GM23338 (cell line): ENCODE data around the gene RHO. TPM values are rescaled to one million over a fixed set of nuclear protein-coding genes. Genes with fewer than 3 reads are reported as not detected.

Source experiments
- ATAC-seq: fragments of 200-7000 bp; cut with Tn5 transposase; 3 replicates; pipeline ENCODE4 v1.9.1; 2020
- DNase-seq: peaks from one replicate; pipeline ENCODE4 v3.0.0-alpha.2; 2015; ENCODE audit warnings: low spot score
- H2AFZ ChIP-seq: fragments of 200-600 bp; sonication (generic); 2 replicates; pipeline ENCODE4 v1.8.0; 2016; ENCODE audit warnings: antibody characterized with exemption, mild to moderate bottlenecking, moderate library complexity
- H3F3A ChIP-seq: fragments of 200-600 bp; sonication (generic); replicated peaks from 2 replicates; pipeline ENCODE4 v1.8.0; 2017; ENCODE audit warnings: antibody characterized with exemption, mixed run types, low read depth
- H3K27ac ChIP-seq: fragments of 200-600 bp; sonication (generic); 2 replicates; pipeline ENCODE4 v1.6.1; 2016; ENCODE audit warnings: low read depth
- H3K27me3 ChIP-seq: fragments of 200-600 bp; sonication (generic); 2 replicates; pipeline ENCODE4 v1.8.0; 2016; ENCODE audit warnings: mild to moderate bottlenecking, mixed run types, moderate library complexity; ENCODE audit not compliant: insufficient read depth
- H3K36me3 ChIP-seq: fragments of 200-600 bp; sonication (generic); 2 replicates; pipeline ENCODE4 v1.8.0; 2016; ENCODE audit warnings: mild to moderate bottlenecking; ENCODE audit not compliant: insufficient read depth
- H3K4me1 ChIP-seq: fragments of 200-600 bp; sonication (generic); 2 replicates; pipeline ENCODE4 v1.8.0; 2016; ENCODE audit warnings: mild to moderate bottlenecking, moderate library complexity; ENCODE audit not compliant: insufficient read depth
- H3K4me2 ChIP-seq: fragments of 200-600 bp; sonication (generic); 2 replicates; pipeline ENCODE4 v1.7.1; 2017; ENCODE audit warnings: mixed run types
- H3K4me3 ChIP-seq: fragments of 200-600 bp; sonication (generic); 2 replicates; pipeline ENCODE4 v1.6.1; 2016; ENCODE audit warnings: mixed run types
- H3K79me2 ChIP-seq: fragments of 200-600 bp; sonication (generic); replicated peaks from 2 replicates; pipeline ENCODE4 v1.8.0; 2017; ENCODE audit warnings: mild to moderate bottlenecking; ENCODE audit not compliant: insufficient read depth
- H3K9me2 ChIP-seq: fragments of 200-600 bp; sonication (generic); 2 replicates; pipeline ENCODE4 v1.8.0; 2017; ENCODE audit not compliant: insufficient read depth
- H4K20me1 ChIP-seq: fragments of 200-600 bp; sonication (generic); replicated peaks from 2 replicates; pipeline ENCODE4 v1.8.0; 2017; ENCODE audit warnings: mild to moderate bottlenecking; ENCODE audit not compliant: insufficient read depth
- H3K27ac Mint-ChIP-seq: 2 replicates; pipeline ENCODE4 v1.8.0; 2020; ENCODE audit warnings: inconsistent platforms, mild to moderate bottlenecking, moderate library complexity, mixed read lengths
- H3K27me3 Mint-ChIP-seq: 3 replicates; pipeline ENCODE4 v1.8.0; 2022; ENCODE audit warnings: low read depth, mild to moderate bottlenecking, moderate library complexity, mixed read lengths, inconsistent platforms; ENCODE audit not compliant: insufficient read depth, poor library complexity
- H3K36me3 Mint-ChIP-seq: 3 replicates; pipeline ENCODE4 v1.8.0; 2021; ENCODE audit warnings: low read depth, mild to moderate bottlenecking, inconsistent platforms, moderate library complexity, mixed read lengths
- H3K4me1 Mint-ChIP-seq: 3 replicates; pipeline ENCODE4 v1.8.0; 2020; ENCODE audit warnings: mild to moderate bottlenecking, inconsistent platforms, mixed read lengths
- H3K4me3 Mint-ChIP-seq: 3 replicates; pipeline ENCODE4 v1.8.0; 2021; ENCODE audit warnings: moderate library complexity, mild to moderate bottlenecking, inconsistent platforms, mixed read lengths
- H3K9me3 Mint-ChIP-seq: 3 replicates; pipeline ENCODE4 v1.8.0; 2020; ENCODE audit warnings: moderate library complexity, mild to moderate bottlenecking, inconsistent platforms, mixed read lengths
- CREB1 ChIP-seq: fragments of 250-450 bp; sonication (Bioruptor Pico); IDR thresholded peaks from 2 replicates; pipeline ENCODE4 v1.5.0; 2020; ENCODE audit warnings: low read depth, mild to moderate bottlenecking, moderate library complexity
- CTCF ChIP-seq, 2 experiments: fragments of 200-600 bp in 1 of 2; sonication (generic) in 1 of 2; conservative IDR thresholded peaks; 2 replicates each; pipeline versions ENCODE4 v1.5.1 to v1.6.1; 2016 to 2017; ENCODE audit warnings: antibody characterized with exemption in 2 of 2, low read depth in 2 of 2, mild to moderate bottlenecking in 2 of 2, moderate library complexity in 1 of 2
- ETS1 ChIP-seq: IDR thresholded peaks from 2 replicates; pipeline ENCODE4 v1.6.1; 2016; ENCODE audit warnings: antibody characterized with exemption
- EZH2 ChIP-seq: fragments of 200-600 bp; sonication (generic); IDR thresholded peaks from one replicate; pipeline ENCODE4 v1.8.0; 2017; ENCODE audit warnings: antibody characterized with exemption, mild to moderate bottlenecking, low read depth; ENCODE audit not compliant: unreplicated experiment
- EZH2phosphoT487 ChIP-seq: fragments of 200-600 bp; sonication (generic); IDR thresholded peaks from one replicate; pipeline ENCODE4 v1.8.1; 2018; ENCODE audit warnings: antibody characterized with exemption; ENCODE audit not compliant: unreplicated experiment
- JUNB ChIP-seq: IDR thresholded peaks from one replicate; pipeline ENCODE4 v1.6.1; 2016; ENCODE audit warnings: antibody characterized with exemption; ENCODE audit not compliant: unreplicated experiment
- NANOG ChIP-seq: IDR thresholded peaks from 2 replicates; pipeline ENCODE4 v1.6.1; 2016; ENCODE audit warnings: antibody characterized with exemption, borderline replicate concordance
- POLR2AphosphoS5 ChIP-seq: IDR thresholded peaks from 2 replicates; pipeline ENCODE4 v1.6.1; 2016; ENCODE audit warnings: antibody characterized with exemption, low read depth
- STAT1 ChIP-seq: IDR thresholded peaks from one replicate; pipeline ENCODE4 v1.6.1; 2016; ENCODE audit warnings: antibody characterized with exemption; ENCODE audit not compliant: unreplicated experiment
- ZNF114 ChIP-seq: fragments of 250-450 bp; sonication (Bioruptor Pico); IDR thresholded peaks from 2 replicates; pipeline ENCODE4 v1.5.0; 2020; ENCODE audit warnings: mild to moderate bottlenecking, moderate library complexity
- ZNF331 ChIP-seq: fragments of 250-450 bp; sonication (Bioruptor Pico); IDR thresholded peaks from 2 replicates; pipeline ENCODE4 v1.5.0; 2020; ENCODE audit warnings: low read depth, mild to moderate bottlenecking, moderate library complexity
- polyA plus RNA-seq: library from polyadenylated mRNA; unstranded; fragments of >200 nt; fragmentation: Nextera tagmentation; extraction: Ambion mirVana; gene quantifications from 2 replicates; pipeline ENCODE4 v1.2.1, GENCODE V29; 2016
- total RNA-seq: library from RNA; depleted of rRNA; stranded (reverse); fragments of >200 nt; shearing (Covaris generic); gene quantifications from 2 replicates; pipeline ENCODE4 v1.2.3, GENCODE V29; 2014

The RHO gene
- total and polyA plus RNA-seq, 2 experiments from 2014 or later, result not detected

- no peak overlapping the region for H3K27ac Mint-ChIP-seq
- no peak overlapping the region for H3K4me2 ChIP-seq
- ATAC-seq (no peak), DNase-seq (no peak)
- no peak overlapping the region for H3K4me3 Mint-ChIP-seq
- H3K27me3 ChIP-seq, result no peaks in the 10 kb centered on the region
- no peaks in the 10 kb centered on the region for H3F3A ChIP-seq
- no peak overlapping the region for H3K27ac ChIP-seq
- H3K4me1 ChIP-seq, result no peaks in the 10 kb centered on the region
- H2AFZ ChIP-seq, result no peak overlapping the region
- H3K36me3 Mint-ChIP-seq, result peaks cover 15% of the 10 kb centered on the region
- no peak overlapping the region for H3K4me3 ChIP-seq
- TF ChIP-seq JUNB, result no peak
- no peak for TF ChIP-seq POLR2AphosphoS5
- TF ChIP-seq EZH2phosphoT487, result no peak
- TF ChIP-seq STAT1, result no peak
- TF ChIP-seq NANOG, result no peak
- no peak for TF ChIP-seq ZNF331
- TF ChIP-seq ZNF114 (CRISPR knock-in tag), result no peak
- TF ChIP-seq EZH2, result no peak
- TF ChIP-seq CTCF (conservative IDR thresholded peaks at IDR 0.05; ENCODE audit: low read depth in 2 of 2), result no peak
- no peak for TF ChIP-seq CREB1
- no peak for TF ChIP-seq ETS1
- no peaks in the 10 kb centered on the region for H4K20me1 ChIP-seq
- H3K9me3 Mint-ChIP-seq, result no peaks in the 10 kb centered on the region; the same call in 2 of the 3 replicates
- peaks cover 11% of the 10 kb centered on the region for H3K27me3 Mint-ChIP-seq
- no peaks in the 10 kb centered on the region for H3K9me2 ChIP-seq
- H3K4me1 Mint-ChIP-seq, result peaks cover 9% of the 10 kb centered on the region
- no peaks in the 10 kb centered on the region for H3K36me3 ChIP-seq
- H3K79me2 ChIP-seq, result no peaks in the 10 kb centered on the region
Observed at GRCh38 chr3:129517516-129517915, 10.9 kb upstream of the RHO start.

GRCh38 chr3:129518038-129518561 is 10.3 kb upstream of the RHO start:
- H4K20me1 ChIP-seq, result no peaks in the 10 kb centered on the region
- no peaks in the 10 kb centered on the region for H3K4me1 ChIP-seq
- no peak overlapping the region for H3K4me2 ChIP-seq
- no peak overlapping the region for H2AFZ ChIP-seq
- H3K4me3 ChIP-seq, result no peak overlapping the region
- no peak overlapping the region for H3K4me3 Mint-ChIP-seq
- ATAC-seq (no peak), DNase-seq (no peak)
- no peak for TF ChIP-seq STAT1
- H3K36me3 Mint-ChIP-seq, result peaks cover 15% of the 10 kb centered on the region
- H3K36me3 ChIP-seq, result no peaks in the 10 kb centered on the region
- no peaks in the 10 kb centered on the region for H3K79me2 ChIP-seq
- H3K27ac ChIP-seq, result no peak overlapping the region
- no peaks in the 10 kb centered on the region for H3K27me3 ChIP-seq
- H3K9me3 Mint-ChIP-seq, result no peaks in the 10 kb centered on the region; the same call in 2 of the 3 replicates
- H3K9me2 ChIP-seq, result no peaks in the 10 kb centered on the region
- H3F3A ChIP-seq, result no peaks in the 10 kb centered on the region
- H3K27me3 Mint-ChIP-seq, result peaks cover 11% of the 10 kb centered on the region
- peaks cover 9% of the 10 kb centered on the region for H3K4me1 Mint-ChIP-seq
- no peak overlapping the region for H3K27ac Mint-ChIP-seq
